CD4-positive, alpha-beta memory T cell (primary cell): Measurements from ENCODE around the gene MISP. TPM values are rescaled to one million over a fixed set of nuclear protein-coding genes. Genes with fewer than 3 reads are reported as not detected.

Experiments
- CTCF ChIA-PET: fragments of 350-600 bp; sonication (Branson Sonifier 250); formaldehyde crosslinking; loops from one replicate; lab custom pipeline; 2021; ENCODE audit warnings: inconsistent platforms; ENCODE audit not compliant: partially characterized antibody; lab: Charles Lee
- POLR2A ChIA-PET: fragments of 350-600 bp; sonication (Branson Sonifier 250); formaldehyde crosslinking; loops from one replicate; lab custom pipeline; 2021; ENCODE audit not compliant: partially characterized antibody; lab: Charles Lee
- DNase-seq, 5 donors: peaks; one replicate each; pipeline versions ENCODE4 v3.0.0 to v3.0.0-alpha.2; 2020 to 2022; ENCODE audit warnings: mixed read lengths in 1 of 5
- H3K27ac ChIP-seq: one replicate; pipeline ENCODE4 v1.7.0; 2013; ENCODE audit warnings: low read depth, low read length
- H3K27me3 ChIP-seq: 2 replicates; pipeline ENCODE4 v1.7.0; 2013; ENCODE audit warnings: mild to moderate bottlenecking, low read length, moderate library complexity; ENCODE audit not compliant: insufficient read depth
- H3K36me3 ChIP-seq: 2 replicates; pipeline ENCODE4 v1.7.0; 2013; ENCODE audit warnings: mild to moderate bottlenecking, low read length, moderate library complexity; ENCODE audit not compliant: insufficient read depth
- H3K4me1 ChIP-seq: 2 replicates; pipeline ENCODE4 v1.7.0; 2013; ENCODE audit warnings: mild to moderate bottlenecking, low read length, moderate library complexity; ENCODE audit not compliant: insufficient read depth
- H3K4me3 ChIP-seq, 2 donors: one replicate each; pipeline ENCODE4 v1.7.0; 2013; ENCODE audit warnings: low read length in 2 of 2, mild to moderate bottlenecking in 1 of 2
- H3K9me3 ChIP-seq, 2 donors: one replicate each; pipeline ENCODE4 v1.7.0; 2013; ENCODE audit warnings: low read length in 2 of 2, control low read depth in 1 of 2; ENCODE audit not compliant: control insufficient read depth in 1 of 2
- H3K27ac Mint-ChIP-seq, 7 donors: one replicate each; pipeline ENCODE4 v1.8.0; 2020 to 2021; ENCODE audit warnings: mixed read lengths in 7 of 7, mild to moderate bottlenecking in 6 of 7, inconsistent platforms in 3 of 7, moderate library complexity in 3 of 7
- H3K27me3 Mint-ChIP-seq, 2 donors: one replicate each; pipeline ENCODE4 v1.8.0; 2020 to 2021; ENCODE audit warnings: mixed read lengths in 2 of 2
- H3K36me3 Mint-ChIP-seq, 2 donors: one replicate each; pipeline ENCODE4 v1.8.0; 2020 to 2021; ENCODE audit warnings: mixed read lengths in 2 of 2, inconsistent platforms in 1 of 2, mild to moderate bottlenecking in 1 of 2
- H3K4me1 Mint-ChIP-seq, 4 donors: one replicate each; pipeline ENCODE4 v1.8.0; 2020 to 2021; ENCODE audit warnings: mixed read lengths in 4 of 4, mild to moderate bottlenecking in 1 of 4
- H3K4me3 Mint-ChIP-seq, 8 donors: one replicate each; pipeline ENCODE4 v1.8.0; 2020 to 2021; ENCODE audit warnings: mixed read lengths in 8 of 8, mild to moderate bottlenecking in 7 of 8, moderate library complexity in 6 of 8, inconsistent platforms in 3 of 8
- H3K9me3 Mint-ChIP-seq, 8 donors: one replicate each; pipeline ENCODE4 v1.8.0; 2020 to 2021; ENCODE audit warnings: mixed read lengths in 8 of 8, mild to moderate bottlenecking in 5 of 8, inconsistent platforms in 3 of 8, moderate library complexity in 1 of 8
- intact Hi-C: fragments of 100-400 bp; cut with micrococcal nuclease; formaldehyde crosslinking; loops from one replicate; pipeline ENCODE4 v1.15.1; 2023
- polyA plus RNA-seq, 2 donors: library from polyadenylated mRNA; unstranded; fragments of 300-500 nt; fragmentation: Illumina TruSeq; gene quantifications; one replicate each; pipeline ENCODE4 v1.2.3, GENCODE V29; 2021
- total RNA-seq, 2 experiments: library from RNA; stranded (reverse); gene quantifications; one replicate each; pipeline ENCODE4 v1.2.3, GENCODE V29; 2021

The MISP gene
- total and polyA plus RNA-seq, 4 experiments from 2014 or later, result not detected

DNA sequence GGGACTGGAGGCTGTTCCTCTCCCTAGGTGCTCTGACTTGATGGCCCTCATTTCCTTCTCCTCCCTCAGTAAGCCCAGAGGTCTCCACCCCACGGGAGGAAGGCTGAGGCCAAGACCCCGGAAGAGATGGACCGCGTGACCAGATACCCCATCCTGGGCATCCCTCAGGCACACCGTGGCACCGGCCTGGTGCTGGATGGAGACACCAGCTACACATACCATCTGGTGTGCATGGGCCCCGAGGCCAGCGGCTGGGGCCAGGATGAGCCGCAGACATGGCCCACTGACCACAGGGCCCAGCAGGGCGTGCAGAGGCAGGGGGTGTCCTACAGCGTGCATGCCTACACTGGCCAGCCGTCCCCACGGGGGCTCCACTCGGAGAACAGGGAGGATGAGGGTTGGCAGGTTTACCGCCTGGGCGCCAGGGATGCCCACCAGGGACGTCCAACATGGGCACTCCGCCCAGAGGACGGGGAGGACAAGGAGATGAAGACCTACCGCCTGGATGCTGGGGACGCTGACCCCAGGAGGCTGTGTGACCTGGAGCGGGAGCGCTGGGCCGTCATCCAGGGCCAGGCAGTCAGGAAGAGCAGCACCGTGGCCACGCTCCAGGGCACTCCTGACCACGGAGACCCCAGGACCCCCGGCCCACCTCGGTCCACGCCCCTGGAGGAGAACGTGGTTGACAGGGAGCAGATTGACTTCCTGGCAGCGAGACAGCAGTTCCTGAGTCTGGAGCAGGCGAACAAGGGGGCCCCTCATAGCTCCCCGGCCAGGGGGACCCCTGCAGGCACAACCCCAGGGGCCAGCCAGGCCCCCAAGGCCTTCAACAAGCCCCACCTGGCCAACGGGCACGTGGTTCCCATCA, 6.1 kb downstream of the MISP start:
- Mint-ChIP-seq H3K4me1 (no peaks in the 10 kb centered on the region), H3K36me3 (peaks cover 0 to 4% of the 10 kb centered on the region in 2 donors), H3K27me3 (peaks cover 0 to 2% of the 10 kb centered on the region in 2 donors), H3K4me3 (no peak overlapping the region), H3K9me3 (peaks cover 0 to 16% (median 5%) of the 10 kb centered on the region in 8 donors), H3K27ac (no peak overlapping the region)
- CTCF ChIA-PET, result no interaction called here
- Histone ChIP-seq H3K36me3 (no peaks in the 10 kb centered on the region), H3K27ac (no peak overlapping the region), H3K4me3 (no peak overlapping the region), H3K27me3 (no peaks in the 10 kb centered on the region), H3K9me3 (no peaks in the 10 kb centered on the region), H3K4me1 (no peaks in the 10 kb centered on the region)
- POLR2A ChIA-PET, result no interaction called here
- intact Hi-C loops, result no loop called here
- no peak for DNase-seq

DNA sequence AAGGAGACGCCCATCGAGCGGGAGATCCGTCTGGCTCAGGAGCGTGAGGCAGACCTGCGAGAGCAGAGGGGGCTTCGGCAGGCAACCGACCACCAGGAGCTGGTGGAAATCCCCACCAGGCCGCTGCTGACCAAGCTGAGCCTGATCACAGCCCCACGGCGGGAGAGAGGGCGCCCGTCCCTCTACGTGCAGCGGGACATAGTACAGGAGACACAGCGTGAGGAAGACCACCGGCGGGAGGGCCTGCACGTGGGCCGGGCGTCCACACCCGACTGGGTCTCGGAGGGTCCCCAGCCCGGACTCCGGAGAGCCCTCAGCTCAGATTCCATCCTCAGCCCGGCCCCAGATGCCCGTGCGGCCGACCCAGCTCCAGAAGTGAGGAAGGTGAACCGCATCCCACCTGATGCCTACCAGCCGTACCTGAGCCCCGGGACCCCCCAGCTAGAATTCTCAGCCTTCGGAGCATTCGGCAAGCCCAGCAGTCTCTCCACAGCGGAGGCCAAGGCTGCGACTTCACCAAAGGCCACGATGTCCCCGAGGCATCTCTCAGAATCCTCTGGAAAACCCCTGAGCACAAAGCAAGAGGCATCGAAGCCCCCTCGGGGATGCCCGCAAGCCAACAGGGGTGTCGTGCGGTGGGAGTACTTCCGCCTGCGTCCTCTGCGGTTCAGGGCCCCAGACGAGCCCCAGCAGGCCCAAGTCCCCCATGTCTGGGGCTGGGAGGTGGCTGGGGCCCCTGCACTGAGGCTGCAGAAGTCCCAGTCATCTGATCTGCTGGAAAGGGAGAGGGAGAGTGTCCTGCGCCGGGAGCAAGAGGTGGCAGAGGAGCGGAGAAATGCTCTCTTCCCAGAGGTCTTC, 7.1 kb downstream of the MISP start:
- Histone ChIP-seq H3K36me3 (no peaks in the 10 kb centered on the region), H3K27me3 (no peaks in the 10 kb centered on the region), H3K4me1 (no peaks in the 10 kb centered on the region), H3K4me3 (no peak overlapping the region), H3K9me3 (no peaks in the 10 kb centered on the region), H3K27ac (no peak overlapping the region)
- H3K4me1 Mint-ChIP-seq, result no peaks in the 10 kb centered on the region
- intact Hi-C loops, result no loop called here
- H3K4me3 Mint-ChIP-seq, result no peak overlapping the region
- H3K27ac Mint-ChIP-seq, result no peak overlapping the region
- H3K36me3 Mint-ChIP-seq, result peaks cover 0 to 4% of the 10 kb centered on the region in 2 donors
- peaks cover 0 to 16% (median 5%) of the 10 kb centered on the region in 8 donors for H3K9me3 Mint-ChIP-seq
- ChIA-PET POLR2A (no interaction called here), CTCF (no interaction called here)
- H3K27me3 Mint-ChIP-seq, result peaks cover 0 to 2% of the 10 kb centered on the region in 2 donors
- no peak for DNase-seq

DNA sequence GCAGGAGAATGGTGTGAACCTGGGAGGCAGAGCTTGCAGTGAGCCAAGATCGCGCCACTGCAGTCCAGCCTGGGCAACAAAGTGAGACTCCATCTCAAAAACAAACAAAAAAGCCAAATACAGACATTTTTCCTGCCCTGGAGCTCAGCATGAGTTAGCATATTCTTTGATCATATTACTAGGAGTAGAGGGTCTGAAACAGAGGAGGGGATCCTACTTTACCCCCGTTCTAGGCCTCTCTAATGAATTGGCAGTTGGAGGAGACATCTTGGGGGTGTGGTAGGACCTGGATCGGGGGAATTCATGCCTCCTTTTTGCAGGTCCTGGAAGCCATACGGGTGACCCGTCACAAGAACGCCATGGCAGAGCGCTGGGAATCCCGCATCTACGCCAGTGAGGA, 12.3 kb downstream of the MISP start:
- no peak for DNase-seq
- peak overlapping the region in 1 of 7 donors; percentile 41 for H3K27ac Mint-ChIP-seq
- peaks cover 2% of the 10 kb centered on the region in 2 donors for H3K27me3 Mint-ChIP-seq
- Histone ChIP-seq H3K36me3 (no peaks in the 10 kb centered on the region), H3K27me3 (no peaks in the 10 kb centered on the region), H3K9me3 (no peaks in the 10 kb centered on the region), H3K4me3 (no peak overlapping the region), H3K27ac (no peak overlapping the region), H3K4me1 (no peaks in the 10 kb centered on the region)
- ChIA-PET POLR2A (no interaction called here), CTCF (interaction anchor here (1.3 kb wide), 1 partner anchor 11 kb away, joined by 4 read pairs; no protein-coding TSS in a partner anchor)
- H3K4me1 Mint-ChIP-seq, result no peaks in the 10 kb centered on the region
- peaks cover 0 to 4% of the 10 kb centered on the region in 2 donors for H3K36me3 Mint-ChIP-seq
- intact Hi-C loops, result no loop called here
- peaks cover 0 to 13% (median 4%) of the 10 kb centered on the region in 8 donors for H3K9me3 Mint-ChIP-seq
- no peak overlapping the region for H3K4me3 Mint-ChIP-seq

DNA sequence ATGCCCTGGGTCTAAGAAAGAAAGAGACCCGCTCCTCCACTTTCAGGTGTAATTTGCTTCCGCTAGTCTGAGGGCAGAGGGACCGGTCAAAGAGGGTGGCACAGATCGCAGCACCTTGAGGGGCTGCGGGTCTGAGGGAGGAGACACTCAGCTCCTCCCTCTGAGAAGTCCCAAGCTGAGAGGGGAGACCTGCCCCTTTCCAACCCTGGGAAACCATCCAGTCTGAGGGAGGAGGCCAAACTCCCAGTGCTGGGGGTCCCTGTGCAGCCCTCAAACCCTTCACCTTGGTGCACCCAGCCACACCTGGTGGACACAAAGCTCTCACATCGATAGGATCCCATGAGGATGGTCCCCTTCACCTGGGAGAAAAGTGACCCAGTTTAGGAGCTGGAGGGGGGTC, 13.0 kb downstream of the MISP start:
- Histone ChIP-seq H3K9me3 (no peaks in the 10 kb centered on the region), H3K27ac (no peak overlapping the region), H3K4me3 (no peak overlapping the region), H3K36me3 (no peaks in the 10 kb centered on the region), H3K27me3 (no peaks in the 10 kb centered on the region), H3K4me1 (no peaks in the 10 kb centered on the region)
- H3K36me3 Mint-ChIP-seq, result peaks cover 0 to 4% of the 10 kb centered on the region in 2 donors
- DNase-seq, result no peak
- H3K4me3 Mint-ChIP-seq, result no peak overlapping the region
- no peaks in the 10 kb centered on the region for H3K4me1 Mint-ChIP-seq
- peaks cover 2% of the 10 kb centered on the region in 2 donors for H3K27me3 Mint-ChIP-seq
- intact Hi-C loops, result no loop called here
- no peak overlapping the region for H3K27ac Mint-ChIP-seq
- ChIA-PET CTCF (interaction anchor here (1.3 kb wide), 1 partner anchor 10 kb away, joined by 4 read pairs; no protein-coding TSS in a partner anchor), POLR2A (no interaction called here)
- peaks cover 0 to 7% (median under 1%) of the 10 kb centered on the region in 8 donors for H3K9me3 Mint-ChIP-seq

DNA sequence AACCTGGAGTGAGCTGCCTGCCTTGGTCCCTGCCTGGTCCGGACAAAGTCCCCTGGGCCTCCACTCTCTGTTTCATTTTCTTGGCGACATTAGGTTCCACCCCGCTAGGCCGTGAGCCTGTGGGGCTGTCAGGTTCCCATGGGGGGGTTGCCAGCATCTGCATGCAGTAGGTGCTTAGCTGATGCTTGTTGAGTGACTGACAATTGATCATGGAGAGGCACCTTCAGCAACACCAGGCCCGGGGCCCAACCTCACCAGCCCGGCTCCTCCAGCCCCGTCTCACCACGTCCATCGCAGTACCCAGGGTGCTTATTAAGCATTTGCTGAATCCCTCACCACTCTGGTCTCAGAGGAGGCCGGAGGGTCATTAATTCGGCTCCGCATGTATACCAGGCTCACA, 13.4 kb downstream of the MISP start:
- Histone ChIP-seq H3K4me1 (no peaks in the 10 kb centered on the region), H3K36me3 (no peaks in the 10 kb centered on the region), H3K4me3 (no peak overlapping the region), H3K9me3 (no peaks in the 10 kb centered on the region), H3K27ac (no peak overlapping the region), H3K27me3 (no peaks in the 10 kb centered on the region)
- Mint-ChIP-seq H3K27ac (no peak overlapping the region), H3K9me3 (peaks cover 0 to 7% (median under 1%) of the 10 kb centered on the region in 8 donors), H3K4me1 (no peaks in the 10 kb centered on the region), H3K27me3 (peaks cover 2% of the 10 kb centered on the region in 2 donors), H3K36me3 (peaks cover 0 to 4% of the 10 kb centered on the region in 2 donors), H3K4me3 (no peak overlapping the region)
- CTCF ChIA-PET, result no interaction called here
- no peak for DNase-seq
- intact Hi-C loops, result no loop called here
- POLR2A ChIA-PET, result no interaction called here

DNA sequence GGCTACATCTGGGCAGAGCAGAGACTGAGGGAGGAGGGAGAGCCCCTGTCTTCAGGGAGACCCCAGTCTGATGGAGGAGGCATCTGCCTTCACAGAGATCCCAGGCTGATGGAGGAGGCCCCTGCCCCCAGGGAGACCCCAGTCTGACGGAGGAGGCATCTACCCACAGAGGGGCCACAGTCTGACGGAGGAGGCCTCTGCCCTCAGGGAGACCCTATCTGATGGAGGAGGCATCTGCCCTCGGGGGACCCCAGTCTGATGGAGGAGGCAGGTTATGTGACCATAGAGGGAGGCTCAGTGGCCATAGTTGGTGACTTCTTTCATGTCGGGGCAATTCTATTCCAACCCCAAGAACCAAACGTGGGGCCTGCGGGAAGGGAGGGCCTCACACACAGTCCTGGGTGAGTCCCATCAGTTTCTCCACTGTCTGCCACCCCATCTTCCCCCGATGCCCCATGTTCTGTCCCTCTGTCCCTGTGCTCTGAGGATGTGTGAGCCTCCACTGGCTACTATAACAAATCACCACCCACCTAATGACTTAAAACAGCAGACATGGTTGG, 14.3 kb downstream of the MISP start:
- ChIA-PET POLR2A (no interaction called here), CTCF (interaction anchor here (0.6 kb wide), 1 partner anchor 25 kb away, joined by 3 read pairs; no protein-coding TSS in a partner anchor)
- Histone ChIP-seq H3K36me3 (no peaks in the 10 kb centered on the region), H3K27ac (no peak overlapping the region), H3K9me3 (no peaks in the 10 kb centered on the region), H3K27me3 (no peaks in the 10 kb centered on the region), H3K4me3 (no peak overlapping the region), H3K4me1 (no peaks in the 10 kb centered on the region)
- H3K27ac Mint-ChIP-seq, result no peak overlapping the region
- H3K9me3 Mint-ChIP-seq, result peaks cover 0 to 2% (median 0%) of the 10 kb centered on the region in 8 donors
- no peaks in the 10 kb centered on the region for H3K36me3 Mint-ChIP-seq
- peaks cover 0 to 2% (median under 1%) of the 10 kb centered on the region in 4 donors for H3K4me1 Mint-ChIP-seq
- H3K27me3 Mint-ChIP-seq, result peaks cover 1 to 3% of the 10 kb centered on the region in 2 donors
- DNase-seq, result no peak
- H3K4me3 Mint-ChIP-seq, result no peak overlapping the region
- intact Hi-C loops, result no loop called here

DNA sequence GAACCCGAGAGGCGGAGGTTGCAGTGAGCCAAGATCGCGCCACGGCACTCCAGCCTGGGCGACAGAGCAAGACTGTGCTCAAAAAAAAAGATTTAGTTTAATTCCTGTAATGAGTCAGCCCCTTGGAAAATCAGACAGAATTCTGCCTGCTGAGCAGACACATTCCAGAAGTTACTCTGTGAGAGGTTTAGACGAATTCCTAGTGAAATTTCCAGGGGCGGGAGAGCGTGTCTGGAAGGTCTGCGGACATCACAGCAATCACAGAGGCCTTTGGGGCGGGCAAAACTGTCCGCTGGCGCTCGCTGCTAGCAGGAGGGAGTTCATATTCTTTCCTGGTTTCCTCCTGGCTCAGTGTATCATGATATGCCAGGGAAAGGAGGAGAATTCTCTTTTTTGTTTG, 17.5 kb downstream of the MISP start:
- Histone ChIP-seq H3K27ac (no peak overlapping the region), H3K4me3 (no peak overlapping the region), H3K27me3 (no peaks in the 10 kb centered on the region), H3K9me3 (no peaks in the 10 kb centered on the region), H3K4me1 (no peaks in the 10 kb centered on the region), H3K36me3 (no peaks in the 10 kb centered on the region)
- DNase-seq, result no peak
- H3K27ac Mint-ChIP-seq, result no peak overlapping the region
- POLR2A ChIA-PET, result no interaction called here
- CTCF ChIA-PET, result no interaction called here
- H3K27me3 Mint-ChIP-seq, result peaks cover 4% of the 10 kb centered on the region in 2 donors
- peaks cover 0 to 4% (median 2%) of the 10 kb centered on the region in 4 donors for H3K4me1 Mint-ChIP-seq
- H3K36me3 Mint-ChIP-seq, result no peaks in the 10 kb centered on the region
- H3K9me3 Mint-ChIP-seq, result no peaks in the 10 kb centered on the region
- intact Hi-C loops, result no loop called here
- H3K4me3 Mint-ChIP-seq, result no peak overlapping the region
